GM21447 (cell line): ENCODE data around the gene KRTDAP.

Experiments
- ATAC-seq: cut with Tn5 transposase; IDR thresholded peaks from one replicate; pipeline ENCODE4 v1.9.1; 2021; ENCODE audit not compliant: unreplicated experiment

KRTDAP gene

GRCh38 chr19:35455616-35456201 is 34.6 kb downstream of the KRTDAP start:
- ATAC-seq = no peak

- ATAC-seq = no peak
Observed at GRCh38 chr19:35454663-35455062, 35.6 kb downstream of the KRTDAP start.

- ATAC-seq = no peak
Observed at GRCh38 chr19:35451338-35452096, 38.7 kb downstream of the KRTDAP start.

DNA sequence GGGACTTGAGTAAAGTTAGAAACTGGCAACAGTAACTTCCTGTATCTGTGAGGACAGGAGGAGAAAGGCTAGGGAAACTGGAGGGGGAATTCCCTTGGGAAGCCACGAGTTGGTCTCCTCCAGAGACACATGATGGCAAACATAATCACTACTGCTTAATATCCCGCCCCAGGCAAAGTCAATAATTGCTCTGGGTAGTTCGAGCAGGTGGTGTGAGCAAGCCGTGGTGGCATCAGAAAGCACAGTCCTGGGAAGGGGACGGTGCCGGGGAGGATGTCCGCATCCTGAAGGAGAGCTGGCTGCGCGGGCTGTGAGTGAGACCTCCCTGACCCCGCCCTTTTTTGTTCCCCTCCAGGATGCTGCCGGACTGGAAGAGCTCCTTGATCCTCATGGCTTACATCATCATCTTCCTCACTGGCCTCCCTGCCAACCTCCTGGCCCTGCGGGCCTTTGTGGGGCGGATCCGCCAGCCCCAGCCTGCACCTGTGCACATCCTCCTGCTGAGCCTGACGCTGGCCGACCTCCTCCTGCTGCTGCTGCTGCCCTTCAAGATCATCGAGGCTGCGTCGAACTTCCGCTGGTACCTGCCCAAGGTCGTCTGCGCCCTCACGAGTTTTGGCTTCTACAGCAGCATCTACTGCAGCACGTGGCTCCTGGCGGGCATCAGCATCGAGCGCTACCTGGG is 40.8 kb downstream of the KRTDAP start:
- no peak for ATAC-seq

DNA sequence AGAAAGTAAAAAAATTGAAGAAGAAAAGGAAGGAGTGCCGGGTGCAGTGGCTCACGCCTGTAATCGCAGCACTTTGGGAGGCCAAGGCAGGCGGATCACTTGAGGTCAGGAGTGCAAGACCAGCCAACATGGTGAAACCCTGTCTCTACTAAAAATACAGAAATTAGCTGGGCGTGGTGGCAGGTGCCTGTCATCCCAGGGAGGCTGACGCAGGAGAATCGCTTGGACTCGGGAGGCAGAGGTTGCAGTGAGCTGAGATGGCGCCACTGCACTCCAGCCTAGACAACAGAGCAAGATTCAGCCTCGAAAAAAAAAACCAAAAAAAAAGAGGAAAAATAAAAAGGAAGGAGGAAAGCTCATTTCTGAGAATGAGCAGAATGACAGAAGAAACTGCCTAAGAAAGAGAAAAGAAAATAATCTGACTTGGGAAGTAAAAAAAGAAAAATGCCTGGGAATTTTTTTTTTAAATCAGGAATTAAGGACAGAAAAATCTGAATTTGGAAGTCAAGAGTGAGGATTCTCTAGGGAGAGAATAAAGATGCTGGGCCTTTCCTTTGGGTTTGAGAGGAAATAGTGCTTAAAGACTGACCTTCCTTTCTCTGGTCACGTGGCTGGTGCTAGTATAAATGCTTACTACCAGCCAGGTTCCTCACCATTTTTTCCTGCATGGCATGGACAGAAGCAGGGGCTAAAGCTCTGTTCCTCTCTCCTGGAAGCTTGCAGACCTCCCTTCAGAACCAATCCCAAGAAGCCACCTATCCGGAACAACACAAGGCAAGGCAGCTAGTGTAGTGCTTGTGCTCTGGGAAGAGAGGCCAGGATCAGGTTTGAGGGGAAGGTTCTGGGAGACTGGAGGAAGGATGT is 42.4 kb downstream of the KRTDAP start, which contains the start of gene FFAR2:
TSS of gene FFAR2 (plus strand) at position 652 of the 864 bp plus-strand sequence. CDS start 1,458 bp downstream, outside the sequence.
- ATAC-seq = no peak

DNA sequence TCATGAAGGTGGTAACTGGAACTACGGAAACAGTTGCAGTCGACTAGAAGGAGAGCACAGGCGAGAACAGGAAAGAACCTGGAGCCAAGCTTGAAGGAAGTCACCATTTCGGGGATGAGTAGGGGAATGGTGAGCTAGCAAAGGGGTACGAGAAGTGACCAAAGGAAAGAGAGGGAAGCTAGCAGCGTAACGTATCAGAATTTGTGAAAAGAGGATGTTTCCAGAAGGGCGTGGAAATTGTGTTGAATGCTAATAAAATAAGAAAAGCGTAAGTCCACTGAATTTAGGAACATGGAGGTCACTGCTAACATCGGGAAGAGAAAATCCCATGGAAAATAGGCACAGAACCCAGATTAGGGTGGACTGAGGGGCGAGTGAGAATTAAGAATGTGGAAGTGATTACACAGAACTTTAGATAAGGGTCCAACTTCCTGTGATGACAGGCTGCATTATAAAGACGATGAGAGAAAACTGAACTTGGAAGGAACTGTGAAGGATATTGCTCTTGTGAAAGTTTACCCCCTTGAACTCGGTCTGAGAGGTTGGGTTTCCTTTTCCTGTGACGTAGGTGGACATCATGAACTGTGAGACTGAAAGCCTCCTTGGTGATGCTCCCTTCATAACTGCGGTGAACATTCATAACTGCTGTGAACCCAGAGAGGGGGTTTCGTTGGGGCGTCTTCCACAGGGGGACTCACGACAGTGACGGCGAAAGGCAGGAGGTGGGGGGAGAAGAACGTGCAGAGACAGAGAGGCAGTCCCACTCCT is 44.3 kb downstream of the KRTDAP start:
- no peak for ATAC-seq

DNA sequence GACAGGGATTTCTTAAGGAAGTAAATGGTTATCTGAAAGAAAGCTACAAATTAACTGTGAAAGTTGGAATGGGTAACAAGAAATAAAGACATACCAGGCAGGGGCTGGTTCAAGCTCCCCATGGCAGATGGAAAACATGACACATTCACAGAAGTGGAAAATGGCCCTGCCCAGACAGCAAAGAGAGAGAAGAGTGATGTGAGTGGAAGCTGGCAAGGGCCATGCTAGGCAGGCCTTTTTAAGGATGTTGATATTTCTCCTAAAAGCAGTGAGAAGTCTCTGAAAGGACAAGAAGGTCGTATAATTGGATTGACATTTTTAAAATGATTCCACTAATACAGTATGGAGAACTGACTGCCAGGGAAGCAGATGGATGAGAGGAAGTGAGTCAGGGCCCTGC is 45.5 kb downstream of the KRTDAP start:
- no peak for ATAC-seq

GRCh38 chr19:35442091-35442490 is 48.2 kb downstream of the KRTDAP start:
- no peak for ATAC-seq

DNA sequence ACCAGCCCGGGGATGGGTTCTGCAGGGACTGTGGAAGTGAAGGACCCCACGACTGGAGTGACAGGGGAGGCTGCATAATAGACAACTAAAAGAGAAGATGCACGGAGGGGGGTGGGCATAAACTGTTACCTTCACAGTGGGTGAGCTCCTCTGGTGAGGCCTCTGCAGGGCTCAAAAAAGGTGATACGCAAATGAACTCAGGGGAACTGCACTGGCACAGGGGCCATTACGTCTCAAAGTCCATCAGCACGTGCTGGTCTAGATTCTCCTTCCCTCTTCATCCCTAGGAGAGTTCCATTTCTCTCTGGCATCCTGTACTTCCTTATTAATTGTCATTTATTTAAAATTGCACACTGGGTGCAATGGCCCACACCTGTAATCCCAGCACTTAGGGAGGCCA is 50.3 kb downstream of the KRTDAP start:
- no peak for ATAC-seq

DNA sequence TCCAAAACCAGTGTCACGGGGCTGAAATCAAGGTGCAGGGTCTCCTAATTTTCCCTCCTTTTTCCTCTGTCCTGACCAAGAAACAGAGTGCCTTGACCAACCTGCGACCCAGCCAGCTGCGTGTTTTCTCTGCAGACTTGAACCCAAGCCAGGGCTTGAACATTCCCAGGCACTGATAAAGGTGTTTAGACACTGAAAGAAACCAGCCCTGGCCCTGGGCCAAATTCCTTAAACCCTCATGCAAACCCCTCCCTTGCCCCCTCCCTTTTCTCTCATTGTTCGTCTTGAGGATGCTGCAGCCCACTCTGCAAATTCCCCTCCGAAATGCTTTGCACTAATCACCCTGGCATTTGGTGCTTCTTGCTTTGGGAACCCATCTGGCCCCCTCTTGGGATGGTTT is 51.7 kb downstream of the KRTDAP start:
- ATAC-seq = no peak

GRCh38 chr19:35438096-35438495 is 52.2 kb downstream of the KRTDAP start:
- no peak for ATAC-seq

DNA sequence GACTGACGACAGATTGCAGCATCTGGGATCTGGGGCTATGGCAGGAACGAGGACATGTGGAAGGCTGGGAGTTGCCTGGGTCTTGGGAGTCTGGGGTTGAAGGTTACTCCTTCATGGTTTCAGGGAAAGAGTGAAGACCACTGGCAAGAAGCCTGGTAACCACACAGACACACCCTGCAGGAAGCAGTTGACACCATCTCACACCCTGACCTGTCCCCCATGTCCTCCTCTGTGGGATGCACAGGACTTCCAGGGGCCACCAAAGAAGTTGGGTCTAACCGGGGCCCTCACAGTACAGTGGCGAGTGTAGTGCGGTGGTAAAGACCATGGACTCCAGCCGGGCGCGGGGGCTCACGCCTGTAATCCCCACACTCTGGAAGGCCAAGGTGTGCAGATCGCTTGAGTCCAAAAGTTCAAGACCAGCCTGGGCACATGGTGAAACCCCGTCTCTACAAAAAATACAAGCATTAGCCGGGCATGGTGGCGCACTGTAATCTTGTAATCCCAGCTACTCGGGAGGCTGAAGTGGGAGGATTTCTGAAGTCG is 52.8 kb downstream of the KRTDAP start:
- no peak for ATAC-seq
